Right lobe of liver (tissue), 6 donors: ENCODE data around the gene NTM. TPM values are rescaled to one million over a fixed set of nuclear protein-coding genes. Genes with fewer than 3 reads are reported as not detected.

Experiments used
- ATAC-seq, 4 donors: fragments of 200-7000 bp; cut with Tn5 transposase; one replicate each; pipeline ENCODE4 v1.9.1; 2020; ENCODE audit warnings: mild to moderate bottlenecking in 4 of 4, moderate library complexity in 4 of 4
- DNase-seq, 3 donors: peaks; one replicate each; pipeline ENCODE4 v3.0.0-alpha.2; 2020
- H3K27ac ChIP-seq, 3 donors: fragments of 200-600 bp; one replicate each; pipeline ENCODE4 v1.8.0; 2022
- H3K27me3 ChIP-seq, 2 donors: fragments of 200-600 bp; one replicate each; pipeline ENCODE4 v1.8.0; 2022
- H3K36me3 ChIP-seq, 4 donors: fragments of 200-600 bp; sonication (generic) in 1 of 4; one replicate each; pipeline versions ENCODE4 v1.5.1 to v1.8.0; 2017 to 2022; ENCODE audit warnings: control low read depth in 1 of 4
- H3K4me1 ChIP-seq, 4 donors: fragments of 200-600 bp; sonication (generic) in 1 of 4; one replicate each; pipeline versions ENCODE4 v1.5.1 to v1.8.0; 2017 to 2022; ENCODE audit warnings: control low read depth in 1 of 4
- H3K4me3 ChIP-seq, 3 donors: fragments of 200-600 bp; one replicate each; pipeline ENCODE4 v1.8.0; 2022
- H3K9me3 ChIP-seq, 4 donors: fragments of 200-600 bp; sonication (generic) in 1 of 4; one replicate each; pipeline versions ENCODE4 v1.5.1 to v1.8.0; 2017 to 2022; ENCODE audit warnings: control low read depth in 1 of 4
- POLR2A ChIP-seq: fragments of 450-650 bp; IDR thresholded peaks from one replicate; pipeline ENCODE4 v1.6.1; 2017; ENCODE audit warnings: antibody characterized with exemption, mild to moderate bottlenecking
- WGBS: methylation state at CpG from one replicate; pipeline ENCODE4 v1.1.6; 2018; ENCODE audit warnings: low coverage, low lambda C conversion rate; ENCODE audit not compliant: insufficient coverage; ENCODE audit errors: missing lambda C conversion rate; 5-methylcytosine and 5-hydroxymethylcytosine counted together
- intact Hi-C, 2 donors: fragments of 100-400 bp; cut with DNase I; formaldehyde crosslinking; loops; one replicate each; pipeline versions ENCODE4 v1.11.2 to v1.14.1; 2022
- total RNA-seq, 6 experiments: library from RNA; depleted of rRNA in 2 of 6; stranded (reverse); fragments of >200 nt in 2 of 6; fragmentation: NEBNext Ultra II Directional in 3 of 6; extraction: Animal tissue kit (Norgen Biotek cat#: 25700) in 3 of 6; gene quantifications; one replicate each; pipeline versions ENCODE4 v1.1.0 to v1.2.4, GENCODE V29; 2016 to 2023
- TF ChIP-seq, protein P1 (sequence below), 4 donors: fragments of 200-600 bp in 3 of 4; fragments of 450-650 bp in 1 of 4; IDR thresholded peaks; one replicate each; pipeline versions ENCODE4 v1.5.1 to v1.8.0; 2016 to 2022; ENCODE audit warnings: antibody characterized with exemption in 4 of 4, mild to moderate bottlenecking in 2 of 4
- donor health status: DM: no; HTN: yes; CAD: no.
- donor health status: DM: no; HTN: no; CAD: no.
- donor health status: DM: no; HTN: no; CAD: no.
- donor health status: DM: no; HTN: yes; CAD: no.
- donor health status: DM: no; HTN: yes; CAD: no.

NTM gene
- total RNA-seq, 6 experiments from 2014 or later, result 0.35 TPM; not detected in 5

DNA sequence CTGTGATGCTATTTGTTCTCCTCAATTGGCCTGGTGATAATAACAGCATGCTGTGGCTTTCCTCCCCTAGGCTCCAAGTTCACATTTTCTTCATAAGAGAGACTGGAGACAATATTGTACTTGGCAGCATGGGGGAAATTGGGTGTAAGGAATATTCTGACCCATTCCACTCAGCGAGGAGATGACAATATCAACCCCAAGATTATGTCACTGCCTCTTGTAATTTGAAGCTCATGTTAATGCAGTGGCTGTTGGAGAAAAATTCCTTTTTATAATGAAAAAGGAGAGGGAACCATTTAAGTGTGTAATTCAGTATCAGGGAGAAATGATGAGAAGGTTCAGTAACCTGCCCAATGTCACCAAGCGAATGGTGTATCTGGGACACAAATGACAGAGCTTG, 665.8 kb downstream of the NTM start:
- Histone ChIP-seq H3K9me3 (no peaks in the 10 kb centered on the region), H3K27ac (no peak overlapping the region), H3K36me3 (no peaks in the 10 kb centered on the region), H3K4me3 (no peak overlapping the region), H3K4me1 (no peaks in the 10 kb centered on the region), H3K27me3 (no peaks in the 10 kb centered on the region)
- no peak for TF ChIP-seq POLR2A
- TF ChIP-seq, protein P1, sequence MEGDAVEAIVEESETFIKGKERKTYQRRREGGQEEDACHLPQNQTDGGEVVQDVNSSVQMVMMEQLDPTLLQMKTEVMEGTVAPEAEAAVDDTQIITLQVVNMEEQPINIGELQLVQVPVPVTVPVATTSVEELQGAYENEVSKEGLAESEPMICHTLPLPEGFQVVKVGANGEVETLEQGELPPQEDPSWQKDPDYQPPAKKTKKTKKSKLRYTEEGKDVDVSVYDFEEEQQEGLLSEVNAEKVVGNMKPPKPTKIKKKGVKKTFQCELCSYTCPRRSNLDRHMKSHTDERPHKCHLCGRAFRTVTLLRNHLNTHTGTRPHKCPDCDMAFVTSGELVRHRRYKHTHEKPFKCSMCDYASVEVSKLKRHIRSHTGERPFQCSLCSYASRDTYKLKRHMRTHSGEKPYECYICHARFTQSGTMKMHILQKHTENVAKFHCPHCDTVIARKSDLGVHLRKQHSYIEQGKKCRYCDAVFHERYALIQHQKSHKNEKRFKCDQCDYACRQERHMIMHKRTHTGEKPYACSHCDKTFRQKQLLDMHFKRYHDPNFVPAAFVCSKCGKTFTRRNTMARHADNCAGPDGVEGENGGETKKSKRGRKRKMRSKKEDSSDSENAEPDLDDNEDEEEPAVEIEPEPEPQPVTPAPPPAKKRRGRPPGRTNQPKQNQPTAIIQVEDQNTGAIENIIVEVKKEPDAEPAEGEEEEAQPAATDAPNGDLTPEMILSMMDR (IDR thresholded peaks at IDR 0.05), result no peak
- 77% methylated on average over 2 of the region's 2 CpGs for WGBS
- intact Hi-C loops, result no loop called here
- no peak for DNase-seq
- ATAC-seq, result no peak

DNA sequence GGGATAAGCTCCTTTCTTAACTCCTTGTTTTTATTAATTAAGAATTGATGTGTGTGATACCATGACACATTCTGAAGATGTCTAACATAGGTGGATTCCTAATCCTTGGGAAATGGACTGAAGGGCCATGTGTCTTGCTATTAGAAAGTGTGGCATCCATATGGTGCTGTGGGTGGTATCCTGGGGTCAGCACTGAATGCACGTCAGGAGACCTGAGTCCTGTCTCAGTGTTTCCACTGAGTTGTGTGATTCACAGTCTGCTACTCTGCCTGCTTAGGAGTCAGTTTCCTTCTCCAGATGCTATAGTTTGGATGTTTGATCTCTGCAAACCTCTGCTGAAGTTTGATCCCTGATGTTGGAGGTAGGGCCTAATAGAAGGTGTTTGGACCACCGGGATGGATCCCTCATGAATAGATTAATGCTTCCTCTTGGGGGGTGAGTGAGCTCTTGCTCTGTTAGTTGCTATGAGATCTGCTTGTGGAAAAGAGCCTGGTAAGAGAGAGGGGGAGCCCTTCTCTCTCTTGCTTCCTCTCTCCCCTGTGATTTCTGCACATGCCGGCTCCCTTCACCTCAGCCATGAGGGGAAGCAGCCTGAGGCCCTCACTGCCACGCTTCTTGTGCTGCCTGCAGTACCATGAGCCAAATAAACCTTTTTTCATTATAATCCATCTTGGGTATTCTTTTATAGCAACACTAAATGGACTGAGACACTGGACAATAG, 666.5 kb downstream of the NTM start:
- Histone ChIP-seq H3K9me3 (no peaks in the 10 kb centered on the region), H3K36me3 (no peaks in the 10 kb centered on the region), H3K4me1 (no peaks in the 10 kb centered on the region), H3K4me3 (no peak overlapping the region), H3K27me3 (no peaks in the 10 kb centered on the region), H3K27ac (no peak overlapping the region)
- 70% methylated on average over 3 of the region's 4 CpGs for WGBS
- no peak for TF ChIP-seq POLR2A
- TF ChIP-seq, protein P1 (IDR thresholded peaks at IDR 0.05), result no peak
- ATAC-seq (no peak), DNase-seq (no peak)
- intact Hi-C loops, result no loop called here

DNA sequence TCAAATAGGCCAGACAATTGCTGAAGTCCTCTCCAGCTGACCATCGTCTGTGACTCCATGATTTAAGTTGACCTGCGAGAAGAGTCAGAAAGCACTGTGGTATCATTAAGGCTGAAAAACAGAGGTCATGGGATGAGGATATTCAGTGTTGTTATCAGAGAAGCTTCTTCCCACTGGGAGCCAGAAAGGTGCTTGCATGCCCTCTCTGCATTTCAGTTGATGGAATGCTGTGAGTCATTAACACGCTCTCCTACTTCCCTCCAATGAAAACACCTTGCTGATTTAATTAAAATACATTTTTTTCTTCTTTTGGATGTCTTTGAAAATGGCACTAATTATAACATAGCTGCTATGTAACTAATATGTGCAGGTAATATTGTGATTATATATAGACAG, 667.0 kb downstream of the NTM start:
- WGBS, result 71% methylated on average over 3 of the region's 3 CpGs
- intact Hi-C loops, result no loop called here
- no peak overlapping the region for H3K4me3 ChIP-seq
- H3K27ac ChIP-seq, result no peak overlapping the region
- H3K9me3 ChIP-seq, result no peaks in the 10 kb centered on the region
- no peaks in the 10 kb centered on the region for H3K4me1 ChIP-seq
- no peak for ATAC-seq
- H3K36me3 ChIP-seq, result no peaks in the 10 kb centered on the region
- no peak for TF ChIP-seq POLR2A
- TF ChIP-seq, protein P1 (IDR thresholded peaks at IDR 0.05), result no peak
- DNase-seq, result no peak
- no peaks in the 10 kb centered on the region for H3K27me3 ChIP-seq

DNA sequence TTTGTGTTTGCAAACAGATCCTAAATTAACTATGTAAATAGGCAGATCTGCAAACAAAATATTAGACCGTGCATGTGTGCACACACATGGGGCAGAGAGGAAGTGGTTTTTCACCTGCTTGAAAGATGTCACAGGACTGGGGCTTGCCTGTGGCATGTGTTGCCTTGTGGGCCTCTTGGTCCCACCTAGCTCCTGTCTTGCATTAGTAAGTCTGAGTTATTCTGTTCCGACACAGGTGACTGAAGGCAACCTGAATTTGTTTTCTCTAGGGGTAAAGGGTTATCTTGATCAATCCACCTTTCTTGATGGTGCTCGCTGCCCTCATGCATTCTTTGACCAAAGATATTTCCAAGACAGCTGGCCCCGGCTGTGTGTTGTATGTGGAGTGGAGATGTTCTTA, 667.5 kb downstream of the NTM start:
- Histone ChIP-seq H3K4me1 (no peaks in the 10 kb centered on the region), H3K4me3 (no peak overlapping the region), H3K27ac (no peak overlapping the region), H3K36me3 (no peaks in the 10 kb centered on the region), H3K9me3 (no peaks in the 10 kb centered on the region), H3K27me3 (no peaks in the 10 kb centered on the region)
- TF ChIP-seq, protein P1 (IDR thresholded peaks at IDR 0.05), result no peak
- no peak for TF ChIP-seq POLR2A
- intact Hi-C loops, result no loop called here
- ATAC-seq (no peak), DNase-seq (no peak)
- 73% methylated on average over 4 of the region's 4 CpGs for WGBS

DNA sequence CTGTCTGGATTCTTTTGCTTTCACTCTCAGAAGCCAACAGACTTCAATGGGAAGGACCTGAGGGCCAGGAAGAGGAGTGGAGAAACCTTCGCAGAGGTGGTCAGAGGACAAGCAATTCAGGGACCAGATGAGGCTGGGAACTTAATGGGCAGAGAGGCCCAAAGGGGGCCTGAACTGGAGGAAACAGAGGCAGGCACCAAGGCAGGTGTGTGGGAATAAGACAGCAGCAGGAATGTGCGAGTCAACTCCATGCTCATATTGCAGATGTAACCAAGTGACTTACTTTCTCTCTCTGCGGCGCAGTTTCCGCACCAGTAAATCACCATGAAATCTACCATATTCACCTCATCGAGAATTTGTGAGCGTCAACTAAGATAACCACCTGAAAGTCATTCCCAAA, 669.1 kb downstream of the NTM start:
- DNase-seq (no peak), ATAC-seq (no peak)
- no peaks in the 10 kb centered on the region for H3K36me3 ChIP-seq
- intact Hi-C loops, result no loop called here
- WGBS, result 81% methylated on average over 7 of the region's 7 CpGs
- no peaks in the 10 kb centered on the region for H3K4me1 ChIP-seq
- H3K9me3 ChIP-seq, result no peaks in the 10 kb centered on the region
- TF ChIP-seq, protein P1 (IDR thresholded peaks at IDR 0.05), result no peak
- no peak for TF ChIP-seq POLR2A
- H3K27ac ChIP-seq, result no peak overlapping the region
- H3K4me3 ChIP-seq, result no peak overlapping the region
- no peaks in the 10 kb centered on the region for H3K27me3 ChIP-seq
